HG03457 (cell line): ENCODE results near the gene RP9.
"Not testable (repeated sequence)": the region's sequence is repeated elsewhere in the genome, so short reads cannot be mapped to it uniquely, and the experiment has no call there.

ENCODE experiments used
- ATAC-seq: cut with Tn5 transposase; IDR thresholded peaks from one replicate; pipeline ENCODE4 v1.9.1; 2021; ENCODE audit warnings: moderate number of reproducible peaks; ENCODE audit not compliant: unreplicated experiment

The RP9 gene

GRCh38 chr7:33107136-33108066 is 1.8 kb downstream of the RP9 start:
- no peak for ATAC-seq

- ATAC-seq, result no peak
Observed at GRCh38 chr7:33101906-33102305, 7.3 kb downstream of the RP9 start.

- ATAC-seq, result no peak
Observed at GRCh38 chr7:33100770-33101169, 8.4 kb downstream of the RP9 start.

GRCh38 chr7:33099154-33099940 is 9.9 kb downstream of the RP9 start:
- no peak for ATAC-seq

GRCh38 chr7:33094745-33095275 is 14.4 kb downstream of the RP9 start:
- ATAC-seq, result not testable (repeated sequence)

GRCh38 chr7:33093266-33093665 is 15.9 kb downstream of the RP9 start:
- ATAC-seq, result no peak

- no peak for ATAC-seq
Observed at GRCh38 chr7:33091641-33092191, 17.5 kb downstream of the RP9 start.

GRCh38 chr7:33091111-33091531 is 18.1 kb downstream of the RP9 start:
- no peak for ATAC-seq

- ATAC-seq, result no peak
Observed at GRCh38 chr7:33089142-33089541, 20.1 kb downstream of the RP9 start.

GRCh38 chr7:33087858-33088257 is 21.3 kb downstream of the RP9 start:
- ATAC-seq, result no peak

GRCh38 chr7:33087356-33087755 is 21.8 kb downstream of the RP9 start:
- no peak for ATAC-seq

- no peak for ATAC-seq
Observed at GRCh38 chr7:33079763-33080690, 29.2 kb downstream of the RP9 start.

- ATAC-seq, result no peak
Observed at GRCh38 chr7:33079096-33079495, 30.1 kb downstream of the RP9 start.

- ATAC-seq, result no peak
Observed at GRCh38 chr7:33076737-33077136, 32.5 kb downstream of the RP9 start.

GRCh38 chr7:33075818-33076518 is 33.2 kb downstream of the RP9 start:
- ATAC-seq, result no peak

GRCh38 chr7:33073243-33073642 is 36.0 kb downstream of the RP9 start:
- no peak for ATAC-seq

- ATAC-seq, result no peak
Observed at GRCh38 chr7:33072471-33072870, 36.7 kb downstream of the RP9 start.

- ATAC-seq, result no peak
Observed at GRCh38 chr7:33070831-33071230, 38.4 kb downstream of the RP9 start.

GRCh38 chr7:33070277-33070676 is 38.9 kb downstream of the RP9 start:
- ATAC-seq, result no peak

GRCh38 chr7:33067921-33068320 is 41.3 kb downstream of the RP9 start:
- ATAC-seq, result no peak
